SU-DHL-6 (cell line): ENCODE data around the gene ZNF689.
A peak's percentile ranks its signal among the peaks of the same experiment; 100 is the strongest.

Experiments
- H2AFZ ChIP-seq: fragments of 200-600 bp; sonication (generic); 2 replicates; pipeline ENCODE4 v1.6.1; 2014; ENCODE audit warnings: low read depth, mild to moderate bottlenecking, moderate library complexity, mixed read lengths, antibody characterized with exemption, low read length; ENCODE audit not compliant: severe bottlenecking
- H3F3A ChIP-seq: fragments of 200-600 bp; shearing (Covaris generic); 2 replicates; pipeline ENCODE4 v1.6.0; 2016; ENCODE audit warnings: antibody characterized with exemption, mild to moderate bottlenecking; ENCODE audit not compliant: insufficient read depth
- H3K27ac ChIP-seq: fragments of 200-600 bp; sonication (generic); 2 replicates; pipeline ENCODE4 v1.5.1; 2016; ENCODE audit warnings: low read depth, mild to moderate bottlenecking, low read length, moderate library complexity, mixed read lengths
- H3K27me3 ChIP-seq: fragments of 200-600 bp; sonication (generic), shearing (Covaris generic); 2 replicates; pipeline ENCODE4 v1.6.0; 2014; ENCODE audit warnings: mild to moderate bottlenecking, low read length
- H3K36me3 ChIP-seq: fragments of 200-600 bp; sonication (generic); 2 replicates; pipeline ENCODE4 v1.6.1; 2014; ENCODE audit warnings: mild to moderate bottlenecking, low read length, mixed read lengths
- H3K4me2 ChIP-seq: fragments of 300-600, 200-600 bp; shearing (Covaris generic), sonication (generic); 2 replicates; pipeline ENCODE4 v1.6.0; 2014; ENCODE audit warnings: low read length, low read depth, mild to moderate bottlenecking; ENCODE audit not compliant: poor library complexity, severe bottlenecking
- H3K4me3 ChIP-seq: fragments of 200-600 bp; sonication (generic); 2 replicates; pipeline ENCODE4 v1.5.1; 2014; ENCODE audit warnings: antibody characterized with exemption, low read length, mild to moderate bottlenecking, mixed read lengths; ENCODE audit not compliant: insufficient read depth, poor library complexity, severe bottlenecking
- H3K79me2 ChIP-seq: fragments of 200-600 bp; sonication (generic); 2 replicates; pipeline ENCODE4 v1.6.1; 2014; ENCODE audit warnings: mild to moderate bottlenecking, low read length, moderate library complexity; ENCODE audit not compliant: insufficient read depth
- H3K9ac ChIP-seq: fragments of 200-600 bp; sonication (generic); 2 replicates; pipeline ENCODE4 v1.7.0; 2014; ENCODE audit warnings: mild to moderate bottlenecking, low read length
- H3K9me2 ChIP-seq: fragments of 200-600 bp; sonication (generic); replicated peaks from 2 replicates; pipeline ENCODE4 v1.6.1; 2014; ENCODE audit warnings: low read length; ENCODE audit not compliant: insufficient read depth
- H3K9me3 ChIP-seq: fragments of 200-600 bp; sonication (generic); 2 replicates; pipeline ENCODE4 v1.6.1; 2014; ENCODE audit warnings: low read length, mixed read lengths; ENCODE audit not compliant: insufficient read depth
- H4K20me1 ChIP-seq: fragments of 200-600 bp; sonication (generic); 2 replicates; pipeline ENCODE4 v1.6.1; 2014; ENCODE audit warnings: low read depth, mild to moderate bottlenecking, antibody characterized with exemption, low read length, moderate library complexity, mixed read lengths
- EZH2phosphoT487 ChIP-seq: fragments of 200-600 bp; sonication (generic), shearing (Covaris generic); conservative IDR thresholded peaks from 2 replicates; pipeline ENCODE4 v1.6.1; 2018; ENCODE audit warnings: mild to moderate bottlenecking, antibody characterized with exemption, low read length, moderate library complexity, mixed read lengths
- TF ChIP-seq, protein P1 (sequence below): fragments of 200-600 bp; sonication (generic); IDR thresholded peaks from one replicate; pipeline ENCODE4 v1.5.1; 2017; ENCODE audit warnings: antibody characterized with exemption, mild to moderate bottlenecking, low read length, moderate library complexity; ENCODE audit not compliant: insufficient read depth, poor library complexity, severe bottlenecking

Gene ZNF689

GRCh38 chr16:30557957-30558788 is 52.0 kb downstream of the ZNF689 start, which contains the start of gene ZNF764:
ZNF764 (minus strand) TSS chr16:30558374; CDS start chr16:30558182, 192 bp downstream.
- peak within 1 kb of the TSS; percentile 93 for H3K9ac ChIP-seq
- no peaks in the 10 kb centered on the region for H4K20me1 ChIP-seq
- peak within 1 kb of the TSS; percentile 76 for H3K4me2 ChIP-seq
- H3F3A ChIP-seq: peaks cover 5% of the 10 kb centered on the region; the same call in 1 of the 2 replicates
- TF ChIP-seq, protein P1, sequence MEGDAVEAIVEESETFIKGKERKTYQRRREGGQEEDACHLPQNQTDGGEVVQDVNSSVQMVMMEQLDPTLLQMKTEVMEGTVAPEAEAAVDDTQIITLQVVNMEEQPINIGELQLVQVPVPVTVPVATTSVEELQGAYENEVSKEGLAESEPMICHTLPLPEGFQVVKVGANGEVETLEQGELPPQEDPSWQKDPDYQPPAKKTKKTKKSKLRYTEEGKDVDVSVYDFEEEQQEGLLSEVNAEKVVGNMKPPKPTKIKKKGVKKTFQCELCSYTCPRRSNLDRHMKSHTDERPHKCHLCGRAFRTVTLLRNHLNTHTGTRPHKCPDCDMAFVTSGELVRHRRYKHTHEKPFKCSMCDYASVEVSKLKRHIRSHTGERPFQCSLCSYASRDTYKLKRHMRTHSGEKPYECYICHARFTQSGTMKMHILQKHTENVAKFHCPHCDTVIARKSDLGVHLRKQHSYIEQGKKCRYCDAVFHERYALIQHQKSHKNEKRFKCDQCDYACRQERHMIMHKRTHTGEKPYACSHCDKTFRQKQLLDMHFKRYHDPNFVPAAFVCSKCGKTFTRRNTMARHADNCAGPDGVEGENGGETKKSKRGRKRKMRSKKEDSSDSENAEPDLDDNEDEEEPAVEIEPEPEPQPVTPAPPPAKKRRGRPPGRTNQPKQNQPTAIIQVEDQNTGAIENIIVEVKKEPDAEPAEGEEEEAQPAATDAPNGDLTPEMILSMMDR: no peak
- no peak for TF ChIP-seq EZH2phosphoT487
- H3K27me3 ChIP-seq: no peaks in the 10 kb centered on the region
- peak within 1 kb of the TSS; percentile 74 for H3K4me3 ChIP-seq
- H3K9me2 ChIP-seq: no peaks in the 10 kb centered on the region
- H3K27ac ChIP-seq: peak within 1 kb of the TSS; percentile 74
- H2AFZ ChIP-seq: peak within 1 kb of the TSS; percentile 88
- no peaks in the 10 kb centered on the region for H3K36me3 ChIP-seq
- peaks cover 15% of the 10 kb centered on the region; the same call in 1 of the 2 replicates for H3K79me2 ChIP-seq
- no peaks in the 10 kb centered on the region for H3K9me3 ChIP-seq

- peak overlapping the region; percentile 74 for H3K4me3 ChIP-seq
- peak overlapping the region; percentile 93 for H3K9ac ChIP-seq
- peak overlapping the region; percentile 74 for H3K27ac ChIP-seq
- H2AFZ ChIP-seq: peak overlapping the region; percentile 69
- peaks cover 15% of the 10 kb centered on the region; the same call in 1 of the 2 replicates for H3K79me2 ChIP-seq
- H4K20me1 ChIP-seq: no peaks in the 10 kb centered on the region
- TF ChIP-seq, protein P1: no peak
- TF ChIP-seq EZH2phosphoT487: no peak
- H3K36me3 ChIP-seq: no peaks in the 10 kb centered on the region
- peaks cover 5% of the 10 kb centered on the region; the same call in 1 of the 2 replicates for H3F3A ChIP-seq
- H3K9me2 ChIP-seq: no peaks in the 10 kb centered on the region
- no peaks in the 10 kb centered on the region for H3K9me3 ChIP-seq
- peak overlapping the region; percentile 76 for H3K4me2 ChIP-seq
- no peaks in the 10 kb centered on the region for H3K27me3 ChIP-seq
Observed at GRCh38 chr16:30557707-30557956, 52.6 kb downstream of the ZNF689 start.

- no peak overlapping the region for H2AFZ ChIP-seq
- no peak overlapping the region for H3K4me3 ChIP-seq
- no peaks in the 10 kb centered on the region for H3K9me2 ChIP-seq
- no peaks in the 10 kb centered on the region for H3K36me3 ChIP-seq
- peaks cover 5% of the 10 kb centered on the region; the same call in 1 of the 2 replicates for H3F3A ChIP-seq
- peaks cover 15% of the 10 kb centered on the region; the same call in 1 of the 2 replicates for H3K79me2 ChIP-seq
- no peak overlapping the region for H3K9ac ChIP-seq
- H4K20me1 ChIP-seq: no peaks in the 10 kb centered on the region
- no peaks in the 10 kb centered on the region for H3K9me3 ChIP-seq
- no peak overlapping the region for H3K4me2 ChIP-seq
- no peaks in the 10 kb centered on the region for H3K27me3 ChIP-seq
- no peak overlapping the region for H3K27ac ChIP-seq
- TF ChIP-seq EZH2phosphoT487: no peak
- TF ChIP-seq, protein P1: no peak
Observed at GRCh38 chr16:30556125-30556473, 54.1 kb downstream of the ZNF689 start.
